Lung (tissue), 12 donors: ENCODE data around the gene DDX41. TPM values are rescaled to one million over a fixed set of nuclear protein-coding genes. Genes with fewer than 3 reads are reported as not detected.

Experiments used
- ATAC-seq: fragments of 200-7000 bp; cut with Tn5 transposase; one replicate; pipeline ENCODE4 v1.9.1; 2020; ENCODE audit warnings: moderate number of reproducible peaks; ENCODE audit not compliant: insufficient read depth, low FRiP score
- DNase-seq, 3 donors: peaks; one replicate each; pipeline ENCODE4 v3.0.0-alpha.2; 2013 to 2017
- H3K27ac ChIP-seq, 2 donors: one replicate each; pipeline ENCODE4 v1.5.1; 2013; ENCODE audit warnings: mild to moderate bottlenecking in 2 of 2, moderate library complexity in 2 of 2, control low read depth in 1 of 2, inconsistent platforms in 1 of 2, low read depth in 1 of 2, low read length in 1 of 2
- H3K27me3 ChIP-seq, 3 donors: one replicate each; pipeline ENCODE4 v1.5.1; 2013; ENCODE audit warnings: low read length in 2 of 3; ENCODE audit not compliant: control insufficient read depth in 3 of 3, insufficient read depth in 3 of 3
- H3K36me3 ChIP-seq, 4 donors: one replicate each; pipeline ENCODE4 v1.5.1; 2013; ENCODE audit warnings: low read length in 4 of 4, mild to moderate bottlenecking in 1 of 4, moderate library complexity in 1 of 4; ENCODE audit not compliant: control insufficient read depth in 4 of 4, insufficient read depth in 4 of 4
- H3K4me1 ChIP-seq, 5 donors: one replicate each; pipeline ENCODE4 v1.5.1; 2013; ENCODE audit warnings: low read length in 5 of 5, mild to moderate bottlenecking in 2 of 5, moderate library complexity in 1 of 5; ENCODE audit not compliant: control insufficient read depth in 5 of 5, insufficient read depth in 5 of 5
- H3K4me3 ChIP-seq: one replicate; pipeline ENCODE4 v1.5.1; 2013; ENCODE audit warnings: mild to moderate bottlenecking, control low read depth, moderate library complexity
- H3K9ac ChIP-seq, 2 donors: one replicate each; pipeline ENCODE4 v1.5.1; 2013; ENCODE audit warnings: low read length in 2 of 2, control low read depth in 1 of 2; ENCODE audit not compliant: insufficient read depth in 1 of 2
- H3K9me3 ChIP-seq, 4 donors: one replicate each; pipeline ENCODE4 v1.5.1; 2013; ENCODE audit warnings: low read length in 3 of 4, mild to moderate bottlenecking in 1 of 4, moderate library complexity in 1 of 4; ENCODE audit not compliant: control insufficient read depth in 4 of 4, insufficient read depth in 3 of 4
- WGBS, 2 donors: extraction: QIAGEN DNeasy Blood & Tissue Kit; methylation state at CpG; one replicate each; pipeline ENCODE4 v1.1.7; 2013; 5-methylcytosine and 5-hydroxymethylcytosine counted together
- polyA plus RNA-seq, 2 donors: library from polyadenylated mRNA; stranded (reverse); fragments of 200-250 nt; gene quantifications; one replicate each; pipeline ENCODE4 v1.2.1, GENCODE V29; 2013
- total RNA-seq, 2 donors: library from RNA; depleted of rRNA in 1 of 2; stranded (reverse); fragments of >200 nt in 1 of 2; gene quantifications; one replicate each; pipeline ENCODE4 v1.2.1, GENCODE V29; 2014 to 2021
- TF ChIP-seq, protein P1 (sequence below): IDR thresholded peaks from 2 replicates; pipeline ENCODE4 v1.5.1; 2012; ENCODE audit warnings: mild to moderate bottlenecking; ENCODE audit errors: control extremely low read depth, extremely low read depth
- donor health status: control.
- donor health status: control.
- donor health status: Bipolar disorder and iron deficiency.
- donor health status: healthy.
- donor health status: DM: yes; HTN: yes; CAD: no.

DDX41 gene
- total and polyA plus RNA-seq, 4 donors: 63.2 to 110 (median 73.6) TPM

DNA sequence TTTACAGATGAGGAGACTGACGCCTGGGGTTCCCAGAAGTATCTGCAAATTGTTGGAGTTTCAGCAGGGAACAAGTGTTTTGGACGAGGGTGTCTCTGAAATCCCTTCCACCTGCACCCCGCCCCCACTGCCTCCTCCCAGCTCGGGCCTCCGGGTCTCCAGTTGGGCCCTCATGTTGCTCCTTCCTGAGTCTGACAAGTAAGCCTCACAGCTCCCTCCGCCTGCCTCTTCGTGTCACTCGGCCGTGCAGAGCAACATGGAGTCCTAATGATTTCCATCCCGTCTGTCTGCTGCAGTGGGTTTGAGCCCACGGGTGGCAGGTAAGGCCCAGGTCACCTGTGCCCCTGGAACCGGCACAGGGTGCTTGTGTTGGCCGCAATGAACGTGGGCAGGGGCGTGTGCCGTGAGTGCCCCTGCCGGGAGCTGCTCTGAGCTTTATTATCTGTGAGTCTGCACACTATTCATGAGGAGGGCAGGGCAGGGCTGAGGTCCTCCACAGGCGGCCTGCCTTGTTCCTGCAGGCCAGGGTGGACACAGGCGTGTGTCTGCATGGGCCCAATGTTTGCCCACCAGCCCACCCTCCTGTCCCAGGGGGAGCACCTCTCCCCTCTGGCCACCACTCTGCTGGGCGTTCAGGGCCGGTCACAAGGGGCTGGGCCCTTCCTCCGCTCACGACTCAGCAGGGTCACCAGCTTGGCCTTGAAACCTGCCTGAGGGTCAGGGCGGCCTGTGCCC, 13.2 kb downstream of the DDX41 start:
- TF ChIP-seq, protein P1, sequence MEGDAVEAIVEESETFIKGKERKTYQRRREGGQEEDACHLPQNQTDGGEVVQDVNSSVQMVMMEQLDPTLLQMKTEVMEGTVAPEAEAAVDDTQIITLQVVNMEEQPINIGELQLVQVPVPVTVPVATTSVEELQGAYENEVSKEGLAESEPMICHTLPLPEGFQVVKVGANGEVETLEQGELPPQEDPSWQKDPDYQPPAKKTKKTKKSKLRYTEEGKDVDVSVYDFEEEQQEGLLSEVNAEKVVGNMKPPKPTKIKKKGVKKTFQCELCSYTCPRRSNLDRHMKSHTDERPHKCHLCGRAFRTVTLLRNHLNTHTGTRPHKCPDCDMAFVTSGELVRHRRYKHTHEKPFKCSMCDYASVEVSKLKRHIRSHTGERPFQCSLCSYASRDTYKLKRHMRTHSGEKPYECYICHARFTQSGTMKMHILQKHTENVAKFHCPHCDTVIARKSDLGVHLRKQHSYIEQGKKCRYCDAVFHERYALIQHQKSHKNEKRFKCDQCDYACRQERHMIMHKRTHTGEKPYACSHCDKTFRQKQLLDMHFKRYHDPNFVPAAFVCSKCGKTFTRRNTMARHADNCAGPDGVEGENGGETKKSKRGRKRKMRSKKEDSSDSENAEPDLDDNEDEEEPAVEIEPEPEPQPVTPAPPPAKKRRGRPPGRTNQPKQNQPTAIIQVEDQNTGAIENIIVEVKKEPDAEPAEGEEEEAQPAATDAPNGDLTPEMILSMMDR: no peak
- H3K4me3 ChIP-seq: no peak overlapping the region
- 88% methylated on average over 24 of the region's 24 CpGs for WGBS, 2 donors
- H3K27ac ChIP-seq: no peak overlapping the region
- no peak for ATAC-seq
- no peaks in the 10 kb centered on the region for H3K9me3 ChIP-seq
- H3K4me1 ChIP-seq: peaks cover 0 to 11% (median 0%) of the 10 kb centered on the region in 5 donors
- DNase-seq: no peak
- H3K27me3 ChIP-seq: no peaks in the 10 kb centered on the region
- H3K36me3 ChIP-seq: peaks cover 0 to 8% (median 0%) of the 10 kb centered on the region in 4 donors
- H3K9ac ChIP-seq: no peak overlapping the region

DNA sequence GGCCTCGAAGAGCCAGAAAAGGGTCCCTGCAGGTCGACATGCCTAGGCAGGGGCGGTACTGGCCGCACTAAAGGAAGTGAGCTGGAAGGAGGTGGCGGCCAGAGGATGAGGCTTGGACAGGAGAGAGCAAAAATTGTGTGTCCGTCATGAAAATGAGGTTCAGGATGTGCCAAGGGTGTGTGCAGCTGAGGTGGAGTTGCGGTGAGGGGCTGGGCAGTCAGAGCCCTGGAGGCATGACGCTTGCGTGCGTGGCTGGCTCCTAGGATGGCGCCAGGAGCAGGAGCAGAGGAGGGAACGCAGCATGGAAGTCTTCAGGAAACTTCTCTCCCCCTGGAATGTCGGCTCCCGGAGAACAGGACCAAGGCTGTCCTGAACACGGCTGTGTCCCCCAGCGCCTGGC, 13.9 kb downstream of the DDX41 start:
- TF ChIP-seq, protein P1: no peak
- H3K4me3 ChIP-seq: no peak overlapping the region
- ATAC-seq (no peak), DNase-seq (no peak)
- H3K9ac ChIP-seq: no peak overlapping the region
- no peaks in the 10 kb centered on the region for H3K27me3 ChIP-seq
- 80 to 82% methylated on average over 16 of the region's 16 CpGs for WGBS, 2 donors
- H3K4me1 ChIP-seq: peaks cover 0 to 17% (median 4%) of the 10 kb centered on the region in 5 donors
- H3K36me3 ChIP-seq: peaks cover 0 to 7% (median 0%) of the 10 kb centered on the region in 4 donors
- no peaks in the 10 kb centered on the region for H3K9me3 ChIP-seq
- H3K27ac ChIP-seq: no peak overlapping the region

DNA sequence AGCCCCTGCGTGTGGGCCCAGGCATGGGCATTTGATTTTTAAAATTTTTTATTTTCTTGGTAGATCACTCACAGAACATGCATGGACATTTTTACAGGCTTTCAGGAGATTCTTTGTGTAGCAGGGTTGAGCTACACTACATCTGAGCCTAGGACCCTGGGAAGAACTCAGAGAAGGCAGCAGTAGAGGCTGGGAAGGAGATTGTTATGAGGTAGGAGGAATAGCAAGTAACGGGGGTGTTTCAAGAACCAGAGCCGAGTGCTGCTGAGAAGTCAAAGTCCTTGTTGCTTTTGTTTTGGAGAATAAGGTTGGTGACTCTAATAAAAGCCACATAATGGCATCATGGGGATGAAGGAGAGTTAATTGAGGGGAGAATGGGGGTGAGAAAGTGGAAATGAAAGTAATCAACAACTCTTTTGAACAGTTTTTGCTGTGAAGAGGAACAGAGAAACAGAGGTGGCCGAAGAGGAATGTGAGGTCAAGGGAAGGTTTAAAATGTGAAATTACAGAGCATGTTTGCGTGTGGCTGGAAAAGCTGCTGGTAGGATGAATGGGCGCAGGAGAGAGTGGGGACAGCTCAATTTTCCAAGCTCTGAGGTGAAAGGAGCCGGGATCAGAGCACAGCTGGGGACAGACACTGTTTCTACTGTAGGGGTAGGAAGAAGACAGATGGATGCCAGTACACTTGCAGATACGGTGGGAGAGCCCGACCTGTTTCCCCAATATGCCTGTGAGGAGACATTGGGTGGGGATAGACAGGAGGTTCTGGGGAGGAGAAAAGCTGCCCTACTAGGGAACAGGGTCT, 14.7 kb downstream of the DDX41 start:
- Histone ChIP-seq H3K36me3 (peaks cover 0 to 6% (median 0%) of the 10 kb centered on the region in 4 donors), H3K27me3 (no peaks in the 10 kb centered on the region), H3K9ac (no peak overlapping the region), H3K9me3 (no peaks in the 10 kb centered on the region), H3K4me1 (peaks cover 0 to 19% (median 4%) of the 10 kb centered on the region in 5 donors), H3K4me3 (no peak overlapping the region), H3K27ac (no peak overlapping the region)
- ATAC-seq (no peak), DNase-seq (no peak)
- 61 to 68% methylated on average over 9 of the region's 9 CpGs for WGBS, 2 donors
- TF ChIP-seq, protein P1: no peak
